Fibroblast of lung (primary cell): ENCODE results near the gene PCSK5. TPM values are rescaled to one million over a fixed set of nuclear protein-coding genes. Genes with fewer than 3 reads are reported as not detected.

ENCODE experiments used
- DNase-seq, 2 donors: peaks; one replicate each; pipeline versions ENCODE4 v3.0.0 to v3.0.0-alpha.2; 2010; ENCODE audit warnings: low read depth in 2 of 2
- H2AFZ ChIP-seq: 2 replicates; pipeline ENCODE4 v1.5.1; 2012; ENCODE audit warnings: low read length, control low read depth, inconsistent platforms
- H3K27ac ChIP-seq: 2 replicates; pipeline ENCODE4 v1.5.1; 2011; ENCODE audit warnings: low read length, control low read depth; ENCODE audit not compliant: insufficient read depth
- H3K27me3 ChIP-seq: 2 replicates; pipeline ENCODE4 v1.5.1; 2011; ENCODE audit warnings: mild to moderate bottlenecking, low read length; ENCODE audit not compliant: control insufficient read depth, insufficient read depth
- H3K36me3 ChIP-seq: 2 replicates; pipeline ENCODE4 v1.5.1; 2011; ENCODE audit warnings: low read length; ENCODE audit not compliant: control insufficient read depth, insufficient read depth
- H3K4me1 ChIP-seq: 2 replicates; pipeline ENCODE4 v1.5.1; 2011; ENCODE audit warnings: low read length; ENCODE audit not compliant: control insufficient read depth, insufficient read depth; ENCODE audit errors: extremely low read depth
- H3K4me2 ChIP-seq: 2 replicates; pipeline ENCODE4 v1.5.1; 2011; ENCODE audit warnings: low read length, control low read depth; ENCODE audit not compliant: insufficient read depth; ENCODE audit errors: extremely low read depth
- H3K4me3 ChIP-seq, 4 experiments: fragments of 200-600 bp in 1 of 4; sonication (generic) in 1 of 4; replicated peaks in 1 of 4; 2 replicates each; pipeline ENCODE4 v1.5.1; 2011 to 2016; ENCODE audit warnings: low read length in 4 of 4, low read depth in 3 of 4, mild to moderate bottlenecking in 3 of 4, control low read depth in 2 of 4, inconsistent platforms in 1 of 4, mixed read lengths in 1 of 4; ENCODE audit not compliant: insufficient read depth in 1 of 4; ENCODE audit errors: control extremely low read depth in 1 of 4
- H3K79me2 ChIP-seq: 2 replicates; pipeline ENCODE4 v1.5.1; 2012; ENCODE audit warnings: mild to moderate bottlenecking, low read length, inconsistent platforms; ENCODE audit not compliant: control insufficient read depth, insufficient read depth
- H3K9ac ChIP-seq: 2 replicates; pipeline ENCODE4 v1.5.1; 2011; ENCODE audit warnings: mild to moderate bottlenecking, low read length, control low read depth; ENCODE audit not compliant: insufficient read depth
- H3K9me3 ChIP-seq: 2 replicates; pipeline ENCODE4 v1.5.1; 2012; ENCODE audit warnings: low read depth, low read length; ENCODE audit not compliant: control insufficient read depth, insufficient read depth
- H4K20me1 ChIP-seq: 2 replicates; pipeline ENCODE4 v1.5.1; 2011; ENCODE audit warnings: low read length; ENCODE audit not compliant: control insufficient read depth, insufficient read depth; ENCODE audit errors: extremely low read depth
- EZH2 ChIP-seq: IDR thresholded peaks from 2 replicates; pipeline ENCODE4 v1.5.1; 2012; ENCODE audit warnings: low read length, control low read depth, mild to moderate bottlenecking; ENCODE audit errors: missing control alignments
- polyA plus RNA-seq, 2 donors: library from polyadenylated mRNA; depleted of rRNA in 1 of 2; stranded (reverse) in 1 of 2; unstranded in 1 of 2; fragments of >200 nt; gene quantifications; 2 replicates each; pipeline ENCODE4 v1.2.1, GENCODE V29; 2011 to 2012; ENCODE audit warnings: missing spikeins in 1 of 2
- total RNA-seq: library from RNA; depleted of rRNA; stranded (reverse); fragments of >200 nt; gene quantifications from 2 replicates; pipeline ENCODE4 v1.2.1, GENCODE V29; 2014
- TF ChIP-seq, protein P1 (sequence below), 2 donors: IDR thresholded peaks in 1 of 2; conservative IDR thresholded peaks in 1 of 2; 1 replicate in 1 of 2; 2 replicates in 1 of 2; pipeline ENCODE4 v1.5.1; 2011 to 2012; ENCODE audit warnings: low read length in 2 of 2, control low read depth in 1 of 2, inconsistent platforms in 1 of 2, low read depth in 1 of 2, mild to moderate bottlenecking in 1 of 2

PCSK5 gene
- total and polyA plus RNA-seq, 2 donors (not counting 1 experiment from before 2014, with no cell fraction given), result 3.1 to 4.8 TPM

DNA sequence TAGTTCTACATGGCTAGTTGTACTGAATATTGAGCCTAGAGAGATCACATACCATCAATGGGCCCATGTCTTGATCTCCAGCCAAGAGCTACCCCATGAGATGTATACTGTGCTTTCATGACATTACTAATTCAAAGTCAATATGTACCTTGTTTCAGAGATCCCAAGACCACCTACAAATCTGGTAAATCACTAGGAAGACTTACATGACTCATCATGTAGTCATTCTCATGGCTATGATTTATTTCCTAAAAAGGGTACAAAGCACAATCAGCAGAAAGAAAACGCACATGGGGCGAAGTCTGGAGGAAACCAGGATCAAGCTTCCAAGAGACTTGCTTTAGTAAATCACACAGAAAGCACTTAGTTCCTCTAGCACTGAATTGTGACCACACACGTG, 103.0 kb downstream of the PCSK5 start:
- Histone ChIP-seq H2AFZ (no peak overlapping the region), H3K4me1 (no peaks in the 10 kb centered on the region), H3K4me3 (no peak overlapping the region), H3K27me3 (no peaks in the 10 kb centered on the region), H3K36me3 (no peaks in the 10 kb centered on the region), H3K9ac (no peak overlapping the region), H3K4me2 (no peak overlapping the region), H3K9me3 (no peaks in the 10 kb centered on the region), H4K20me1 (no peaks in the 10 kb centered on the region), H3K27ac (no peak overlapping the region), H3K79me2 (no peaks in the 10 kb centered on the region)
- TF ChIP-seq, protein P1, sequence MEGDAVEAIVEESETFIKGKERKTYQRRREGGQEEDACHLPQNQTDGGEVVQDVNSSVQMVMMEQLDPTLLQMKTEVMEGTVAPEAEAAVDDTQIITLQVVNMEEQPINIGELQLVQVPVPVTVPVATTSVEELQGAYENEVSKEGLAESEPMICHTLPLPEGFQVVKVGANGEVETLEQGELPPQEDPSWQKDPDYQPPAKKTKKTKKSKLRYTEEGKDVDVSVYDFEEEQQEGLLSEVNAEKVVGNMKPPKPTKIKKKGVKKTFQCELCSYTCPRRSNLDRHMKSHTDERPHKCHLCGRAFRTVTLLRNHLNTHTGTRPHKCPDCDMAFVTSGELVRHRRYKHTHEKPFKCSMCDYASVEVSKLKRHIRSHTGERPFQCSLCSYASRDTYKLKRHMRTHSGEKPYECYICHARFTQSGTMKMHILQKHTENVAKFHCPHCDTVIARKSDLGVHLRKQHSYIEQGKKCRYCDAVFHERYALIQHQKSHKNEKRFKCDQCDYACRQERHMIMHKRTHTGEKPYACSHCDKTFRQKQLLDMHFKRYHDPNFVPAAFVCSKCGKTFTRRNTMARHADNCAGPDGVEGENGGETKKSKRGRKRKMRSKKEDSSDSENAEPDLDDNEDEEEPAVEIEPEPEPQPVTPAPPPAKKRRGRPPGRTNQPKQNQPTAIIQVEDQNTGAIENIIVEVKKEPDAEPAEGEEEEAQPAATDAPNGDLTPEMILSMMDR (conservative IDR thresholded peaks at IDR 0.05 in 1 of 2, IDR thresholded peaks at IDR 0.05 in 1 of 2; ENCODE audit: low read depth in 1 of 2, low read length in 2 of 2), result no peak
- no peak for TF ChIP-seq EZH2
- peak; percentile 76 to 77 for DNase-seq

DNA sequence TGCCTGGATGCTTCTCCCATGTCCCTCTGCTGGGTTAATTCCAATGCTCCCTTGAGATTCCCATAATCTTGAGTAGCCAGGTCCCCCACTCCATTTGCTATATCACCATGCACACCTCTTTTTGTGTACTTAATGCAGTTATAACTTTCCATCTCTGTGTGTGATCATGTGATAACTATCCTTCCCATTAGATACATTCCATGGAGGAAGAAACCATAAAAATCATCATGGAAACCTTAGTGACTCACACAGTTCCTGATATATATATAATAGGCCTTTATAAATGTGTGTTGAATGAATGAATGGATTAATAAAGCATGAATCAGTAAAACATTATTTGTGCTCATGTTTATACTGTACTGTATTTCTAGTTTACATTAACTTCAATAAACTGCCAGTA, 104.6 kb downstream of the PCSK5 start:
- Histone ChIP-seq H3K4me1 (no peaks in the 10 kb centered on the region), H3K9me3 (no peaks in the 10 kb centered on the region), H3K4me2 (no peak overlapping the region), H4K20me1 (no peaks in the 10 kb centered on the region), H2AFZ (no peak overlapping the region), H3K36me3 (no peaks in the 10 kb centered on the region), H3K27me3 (no peaks in the 10 kb centered on the region), H3K9ac (no peak overlapping the region), H3K27ac (no peak overlapping the region), H3K79me2 (no peaks in the 10 kb centered on the region), H3K4me3 (no peak overlapping the region)
- DNase-seq, result no peak
- TF ChIP-seq EZH2, result no peak
- TF ChIP-seq, protein P1 (conservative IDR thresholded peaks at IDR 0.05 in 1 of 2, IDR thresholded peaks at IDR 0.05 in 1 of 2; ENCODE audit: low read depth in 1 of 2, low read length in 2 of 2), result no peak

- no peaks in the 10 kb centered on the region for H3K9me3 ChIP-seq
- H3K27me3 ChIP-seq, result no peaks in the 10 kb centered on the region
- H3K4me2 ChIP-seq, result no peak overlapping the region
- no peaks in the 10 kb centered on the region for H3K79me2 ChIP-seq
- H3K9ac ChIP-seq, result no peak overlapping the region
- H3K36me3 ChIP-seq, result no peaks in the 10 kb centered on the region
- no peak overlapping the region for H3K4me3 ChIP-seq
- H2AFZ ChIP-seq, result no peak overlapping the region
- H3K27ac ChIP-seq, result no peak overlapping the region
- H4K20me1 ChIP-seq, result no peaks in the 10 kb centered on the region
- no peaks in the 10 kb centered on the region for H3K4me1 ChIP-seq
- peak in 1 of 2 donors; percentile 29 for DNase-seq
- TF ChIP-seq EZH2, result no peak
- TF ChIP-seq, protein P1 (conservative IDR thresholded peaks at IDR 0.05 in 1 of 2, IDR thresholded peaks at IDR 0.05 in 1 of 2; ENCODE audit: low read depth in 1 of 2, low read length in 2 of 2), result no peak
Measured at GRCh38 chr9:75996726-75997125, 106.3 kb downstream of the PCSK5 start.
